Left renal cortex interstitium (tissue), 4 donors: Measurements from ENCODE around the gene GALNT6. TPM values are rescaled to one million over a fixed set of nuclear protein-coding genes. Genes with fewer than 3 reads are reported as not detected.
"Not testable (repeated sequence)": the region's sequence is repeated elsewhere in the genome, so short reads cannot be mapped to it uniquely, and the experiment has no call there.

Experiments
- DNase-seq, 4 donors: peaks; one replicate each; pipeline ENCODE4 v3.0.0-alpha.2; 2013; ENCODE audit warnings: low read depth in 4 of 4, low spot score in 2 of 4, missing footprints in 1 of 4
- polyA plus RNA-seq, 4 donors: library from polyadenylated mRNA; unstranded; fragments of 120-200 nt; gene quantifications; one replicate each; pipeline ENCODE4 v1.2.1, GENCODE V29; 2013; ENCODE audit not compliant: insufficient read length in 4 of 4

GALNT6 gene
- polyA plus RNA-seq, 4 donors = 4.4 to 6.8 (median 6.1) TPM

DNA sequence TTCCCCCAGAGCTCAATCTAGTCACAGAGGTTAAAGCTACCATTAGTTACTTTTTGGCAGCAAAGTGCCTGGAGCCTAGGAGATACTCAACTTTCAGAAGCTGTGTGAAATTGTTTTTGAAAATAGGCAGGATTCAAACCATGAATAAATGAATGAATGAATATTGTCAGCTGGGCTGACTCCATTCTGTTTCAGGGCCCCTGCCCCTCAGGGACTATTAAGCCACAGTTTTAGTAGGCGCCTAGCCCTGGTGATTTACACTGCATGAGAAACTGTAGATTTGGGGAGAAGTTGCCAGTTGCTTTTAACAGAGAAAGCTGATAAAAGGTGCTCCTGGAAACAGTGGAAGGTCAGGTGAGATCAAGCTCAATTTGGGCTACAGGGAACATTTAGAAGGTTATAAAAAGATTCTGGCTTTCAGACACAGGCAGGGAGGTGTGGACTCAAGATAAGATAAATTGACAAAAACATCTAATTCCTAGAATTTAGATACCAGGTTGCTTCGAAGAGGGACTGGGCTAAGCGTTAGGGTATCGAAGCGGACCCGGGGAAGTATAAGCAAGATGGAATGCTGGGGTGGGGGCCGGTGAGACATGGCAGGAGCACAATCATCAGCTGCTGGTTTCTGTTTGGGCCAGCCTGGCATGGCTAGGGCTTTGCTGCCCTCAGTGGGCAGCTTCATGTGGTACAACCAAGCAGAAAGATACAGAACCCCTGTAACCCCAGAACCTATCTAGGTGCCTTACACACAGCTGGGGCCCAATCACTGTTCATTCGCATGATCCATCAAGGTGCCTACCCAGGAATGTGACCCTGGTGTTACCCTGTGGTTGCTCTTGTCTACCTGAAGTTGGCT lies 29.8 kb downstream of the GALNT6 start:
- no peak for DNase-seq

DNA sequence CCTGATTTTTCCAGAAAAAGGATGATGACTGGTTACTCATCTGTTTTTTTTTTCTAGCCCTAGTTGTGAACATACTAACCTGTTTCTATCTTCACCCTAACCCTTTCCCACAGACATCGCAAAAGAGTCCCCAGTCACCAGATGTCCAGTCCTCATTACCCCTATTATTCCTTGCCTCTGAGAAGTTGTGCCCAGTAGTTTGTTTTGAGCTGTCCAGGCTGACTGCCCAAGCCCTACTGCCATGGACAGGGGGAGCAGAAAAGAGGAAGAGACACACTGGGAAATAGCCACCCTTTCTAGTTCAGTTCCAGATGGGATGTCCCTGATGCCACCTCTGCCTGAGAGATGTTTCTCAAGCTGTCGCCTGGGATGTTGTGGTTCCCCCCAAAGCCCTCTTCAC lies 30.9 kb downstream of the GALNT6 start:
- DNase-seq = no peak

GRCh38 chr12:51359851-51360250 lies 31.4 kb downstream of the GALNT6 start:
- DNase-seq = no peak

DNA sequence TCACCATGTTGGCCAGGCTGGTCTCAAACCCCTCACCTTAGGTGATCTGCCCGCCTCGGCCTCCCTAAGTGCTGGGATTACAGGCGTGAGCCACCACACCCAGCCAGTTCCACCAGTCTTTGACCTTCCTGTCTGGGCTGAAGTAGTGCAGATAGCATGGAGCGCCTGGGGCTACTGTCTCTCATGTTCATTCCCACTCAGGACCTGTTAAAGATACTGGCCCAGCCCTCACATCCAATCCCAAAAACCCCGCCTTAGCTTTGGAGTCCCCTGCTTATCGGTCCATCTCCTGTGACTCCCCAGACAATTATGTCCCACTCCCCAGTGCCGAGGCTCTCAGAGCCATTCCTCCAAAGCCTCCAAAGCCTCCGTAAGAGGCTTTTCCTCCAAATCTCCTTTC lies 32.7 kb downstream of the GALNT6 start:
- no peak for DNase-seq

GRCh38 chr12:51357374-51358047 lies 33.7 kb downstream of the GALNT6 start:
- no peak for DNase-seq

- peak in 1 of 4 donors; percentile 23 for DNase-seq
Observed at GRCh38 chr12:51351913-51352532, 39.2 kb downstream of the GALNT6 start.

- DNase-seq = no peak
Observed at GRCh38 chr12:51349026-51349425, 42.2 kb downstream of the GALNT6 start.

DNA sequence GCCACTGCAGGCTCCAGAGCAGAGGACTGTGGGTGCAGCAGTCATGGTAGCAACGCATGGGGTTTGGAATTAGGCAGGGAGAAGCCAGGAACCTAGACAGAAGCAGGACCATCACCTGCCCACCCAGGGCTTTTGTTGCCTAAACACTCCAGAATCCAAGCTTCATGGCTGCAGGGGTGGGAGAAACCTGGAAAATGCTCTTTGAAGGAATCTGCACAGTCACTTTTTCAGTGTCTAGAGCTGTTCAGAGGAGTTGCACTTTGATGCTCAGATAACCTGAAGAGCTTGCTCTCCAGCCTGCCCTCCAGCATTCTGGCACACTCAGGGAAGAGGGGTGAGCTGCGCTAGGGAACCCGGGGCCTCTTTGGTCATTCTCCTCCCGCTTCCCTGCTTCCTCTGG lies 43.1 kb downstream of the GALNT6 start:
- DNase-seq = no peak

DNA sequence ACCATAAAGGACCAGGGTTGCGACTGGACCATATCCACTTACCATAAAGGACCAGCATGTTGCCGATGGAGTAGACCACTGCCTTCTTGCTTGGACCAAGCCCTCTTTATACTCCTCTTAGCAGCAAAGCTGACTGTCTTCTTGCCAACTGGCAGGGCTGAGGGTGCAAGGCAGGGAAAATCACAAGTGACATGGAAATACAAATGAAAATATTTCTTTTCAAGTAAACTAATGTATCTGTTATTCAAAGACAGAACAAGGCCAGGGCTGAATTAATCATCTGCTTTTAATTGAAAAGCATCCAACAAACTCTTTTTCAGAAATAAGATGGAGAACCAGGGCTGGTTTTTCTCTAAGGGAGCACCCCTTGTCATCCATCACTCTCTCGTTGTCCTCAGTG lies 44.6 kb downstream of the GALNT6 start, which contains the start of gene CELA1:
CELA1 (minus strand) TSS at position 99 of the 400 bp plus-strand sequence; CDS start at position 58, 41 bp downstream.
- DNase-seq = no peak

- DNase-seq = no peak
Observed at GRCh38 chr12:51345681-51346080, 45.5 kb downstream of the GALNT6 start.

- DNase-seq = no peak
Observed at GRCh38 chr12:51343201-51343600, 48.0 kb downstream of the GALNT6 start.

DNA sequence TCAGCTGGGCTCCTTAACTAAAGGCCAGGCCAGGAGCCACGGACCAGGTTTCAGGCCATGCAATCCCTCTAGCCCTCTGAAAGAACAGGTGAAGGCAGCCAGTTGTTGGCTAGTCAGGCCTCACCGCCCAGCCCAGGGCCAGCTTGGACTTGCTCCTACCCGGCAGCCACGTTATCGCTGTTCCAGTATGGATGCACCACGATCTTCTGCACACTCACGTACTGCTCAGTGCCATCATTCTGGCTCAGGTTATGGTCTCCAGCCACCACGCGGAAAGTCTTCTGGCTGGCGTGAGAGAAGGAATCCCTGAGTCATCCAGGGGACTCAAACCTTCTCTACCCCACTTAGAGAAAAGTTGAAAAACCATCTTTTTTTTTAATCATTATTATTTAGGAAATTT lies 48.8 kb downstream of the GALNT6 start:
- DNase-seq = no peak

DNA sequence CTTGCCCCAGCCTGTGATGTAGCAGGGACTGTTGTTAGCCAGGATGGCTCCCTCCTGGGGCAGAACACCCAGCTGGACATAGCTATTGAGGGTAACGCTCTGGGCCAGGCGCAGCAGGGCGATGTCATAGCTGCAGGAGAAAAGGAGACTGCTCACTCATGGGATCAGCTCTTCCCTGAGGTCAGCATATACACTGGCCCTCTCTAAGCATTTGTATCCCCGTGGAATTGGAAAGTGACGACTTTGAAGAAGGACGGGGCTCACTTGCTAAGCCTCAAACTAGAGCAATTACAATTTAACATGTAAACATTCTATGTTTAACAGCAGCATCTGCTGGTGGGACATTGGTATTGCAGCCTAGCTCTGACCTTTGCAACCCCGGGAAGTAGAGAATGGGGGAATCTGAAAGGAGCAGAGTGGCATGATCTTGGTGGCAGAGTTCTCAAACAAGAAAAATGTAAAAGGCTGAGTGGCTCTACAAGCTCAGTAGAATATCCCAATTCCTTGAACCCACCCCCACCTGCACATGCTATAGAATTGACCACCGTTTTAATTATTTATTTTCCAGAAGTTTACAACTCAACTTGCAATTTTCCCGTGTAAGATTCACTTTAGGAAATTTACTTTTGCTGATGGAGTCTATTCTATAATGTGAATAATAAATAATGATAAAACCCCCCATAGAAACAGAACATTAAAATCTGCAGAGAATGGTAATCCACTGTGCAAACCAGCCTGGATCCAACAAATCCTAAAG lies 49.8 kb downstream of the GALNT6 start:
- DNase-seq = peak; percentile 56 to 67 (median 60)

- DNase-seq = no peak
Observed at GRCh38 chr12:51339750-51340149, 51.5 kb downstream of the GALNT6 start.

- not testable (repeated sequence) for DNase-seq
Observed at GRCh38 chr12:51337336-51337735, 53.9 kb downstream of the GALNT6 start.

DNA sequence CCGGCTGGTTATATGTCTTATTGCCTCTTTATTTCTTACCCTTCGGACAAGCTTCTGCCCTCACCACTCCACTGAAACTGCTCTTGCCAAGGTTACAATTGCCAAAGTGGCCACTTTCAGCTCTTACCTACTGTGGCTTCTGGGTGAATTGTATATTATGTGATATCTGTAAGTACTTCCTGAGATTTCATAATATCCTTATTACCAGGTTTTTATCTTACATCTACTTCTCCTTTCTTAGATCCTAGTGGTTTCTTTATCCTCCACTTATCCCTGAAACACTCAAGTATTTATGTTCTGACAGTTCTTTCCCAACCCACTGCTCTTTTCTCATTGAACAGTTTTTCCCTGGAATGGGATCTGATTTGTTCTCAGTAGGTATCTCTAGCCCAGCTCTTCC lies 55.3 kb downstream of the GALNT6 start:
- no peak for DNase-seq

DNA sequence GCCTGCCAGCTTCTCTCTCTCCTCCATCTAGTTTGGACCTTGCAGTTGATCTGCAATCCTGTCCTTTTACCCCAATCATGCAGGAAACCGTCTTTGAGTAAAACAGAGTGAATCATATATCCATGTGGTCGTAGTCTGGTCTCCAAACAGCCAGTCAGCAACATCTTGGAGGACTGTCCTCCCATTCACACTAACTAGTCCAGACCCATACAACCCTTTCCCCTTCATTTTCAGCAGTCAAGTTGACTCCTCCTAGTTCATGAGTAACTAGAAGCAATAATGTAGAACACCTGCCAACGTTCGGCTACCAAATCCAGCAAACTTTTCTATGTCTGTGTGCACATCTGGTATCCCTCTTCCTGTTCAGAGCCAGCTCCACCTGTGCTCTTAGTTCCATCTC lies 56.4 kb downstream of the GALNT6 start:
- DNase-seq = no peak

DNA sequence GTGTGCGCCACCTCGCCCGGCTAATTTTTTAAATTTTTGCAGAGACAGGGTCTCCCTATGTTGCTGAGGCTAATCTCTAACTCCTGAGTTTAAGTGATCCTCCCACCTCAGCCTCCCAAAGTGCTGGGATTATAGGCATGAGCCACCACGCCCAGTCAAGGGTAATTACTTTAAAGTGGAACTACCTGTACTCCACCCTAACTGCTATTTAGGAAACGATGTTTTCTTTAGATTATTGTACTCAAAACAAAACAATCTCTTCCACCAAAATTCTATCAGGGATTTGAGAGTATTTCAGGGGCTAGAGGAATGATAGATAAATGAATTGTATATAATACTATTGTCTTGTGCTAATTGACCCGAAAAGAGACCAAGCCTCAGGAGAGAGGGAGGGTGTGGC lies 57.7 kb downstream of the GALNT6 start:
- no peak for DNase-seq

DNA sequence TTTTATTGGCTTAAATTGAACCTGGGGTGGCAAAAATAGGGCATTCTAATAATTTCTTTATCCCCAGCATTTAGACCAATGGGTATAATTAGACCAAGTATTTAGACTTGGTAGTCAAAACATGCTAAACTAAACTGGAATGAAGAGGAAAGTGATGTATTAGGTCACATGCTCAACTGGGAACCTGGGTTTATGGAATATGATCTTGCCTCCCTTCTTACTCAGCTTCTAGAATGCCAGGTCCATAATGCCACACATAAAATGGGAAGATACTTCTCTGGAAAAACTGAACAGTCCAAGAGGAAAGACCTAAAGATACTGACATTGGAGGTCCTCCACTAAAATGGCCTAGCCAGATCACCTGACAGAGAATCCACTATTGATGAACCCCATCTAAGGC lies 61.0 kb downstream of the GALNT6 start:
- no peak for DNase-seq

- no peak for DNase-seq
Observed at GRCh38 chr12:51329742-51330141, 61.5 kb downstream of the GALNT6 start.

- no peak for DNase-seq
Observed at GRCh38 chr12:51328587-51328986, 62.6 kb downstream of the GALNT6 start.
